Mesenchymal stem cell (in vitro differentiated cells and primary cell): ENCODE results near the gene SMIM12.

Experiments used
- DNase-seq: peaks from one replicate; pipeline ENCODE4 v3.0.0-alpha.2; 2013
- H2AFZ ChIP-seq: one replicate; pipeline ENCODE4 v1.6.1; 2013; ENCODE audit warnings: low read depth, mild to moderate bottlenecking, control low read depth, inconsistent platforms, low read length, moderate library complexity
- H2AK5ac ChIP-seq: 2 replicates; pipeline ENCODE4 v1.6.1; 2013; ENCODE audit warnings: low read length, moderate library complexity, mild to moderate bottlenecking, inconsistent platforms; ENCODE audit not compliant: severe bottlenecking
- H2BK120ac ChIP-seq: one replicate; pipeline ENCODE4 v1.6.1; 2013; ENCODE audit warnings: low read depth, mild to moderate bottlenecking, inconsistent platforms, low read length, moderate library complexity
- H2BK12ac ChIP-seq, 2 experiments: one replicate each; pipeline ENCODE4 v1.6.1; 2013; ENCODE audit warnings: inconsistent platforms in 2 of 2, low read length in 2 of 2, mild to moderate bottlenecking in 2 of 2, moderate library complexity in 2 of 2, control low read depth in 1 of 2
- H2BK15ac ChIP-seq: one replicate; pipeline ENCODE4 v1.6.1; 2013; ENCODE audit warnings: mild to moderate bottlenecking, low read depth, inconsistent platforms; ENCODE audit not compliant: poor library complexity, severe bottlenecking
- H2BK5ac ChIP-seq: 2 replicates; pipeline ENCODE4 v1.6.1; 2013; ENCODE audit warnings: low read depth, mild to moderate bottlenecking, low read length, control low read depth, inconsistent platforms; ENCODE audit not compliant: poor library complexity, severe bottlenecking
- H3K14ac ChIP-seq, 2 experiments: one replicate each; pipeline ENCODE4 v1.6.1; 2013; ENCODE audit warnings: inconsistent platforms in 2 of 2, low read length in 2 of 2, control low read depth in 1 of 2, mild to moderate bottlenecking in 1 of 2, moderate library complexity in 1 of 2
- H3K18ac ChIP-seq, 2 experiments: one replicate each; pipeline ENCODE4 v1.6.1; 2013; ENCODE audit warnings: inconsistent platforms in 2 of 2, low read length in 2 of 2, control low read depth in 1 of 2, low read depth in 1 of 2, mild to moderate bottlenecking in 1 of 2
- H3K23ac ChIP-seq, 2 experiments: one replicate each; pipeline ENCODE4 v1.6.1; 2013; ENCODE audit warnings: inconsistent platforms in 2 of 2, low read length in 2 of 2, mild to moderate bottlenecking in 2 of 2, moderate library complexity in 2 of 2, control low read depth in 1 of 2
- H3K27ac ChIP-seq: 2 replicates; pipeline ENCODE4 v1.5.1; 2013; ENCODE audit warnings: mild to moderate bottlenecking, moderate library complexity, low read length, control low read depth, inconsistent platforms; ENCODE audit not compliant: poor library complexity, severe bottlenecking
- H3K27me3 ChIP-seq, 2 experiments: 2 replicates each; pipeline versions ENCODE4 v1.6.1 to v1.7.0; 2013; ENCODE audit warnings: low read length in 2 of 2, mild to moderate bottlenecking in 2 of 2, moderate library complexity in 2 of 2, control low read depth in 1 of 2, inconsistent platforms in 1 of 2; ENCODE audit not compliant: control insufficient read depth in 1 of 2, insufficient read depth in 1 of 2
- H3K36me3 ChIP-seq, 2 experiments: 2 replicates each; pipeline versions ENCODE4 v1.6.1 to v1.7.0; 2013; ENCODE audit warnings: low read length in 2 of 2, control low read depth in 1 of 2, inconsistent platforms in 1 of 2, low read depth in 1 of 2, mild to moderate bottlenecking in 1 of 2; ENCODE audit not compliant: insufficient read depth in 2 of 2, control insufficient read depth in 1 of 2
- H3K4ac ChIP-seq, 2 experiments: one replicate each; pipeline ENCODE4 v1.6.1; 2013; ENCODE audit warnings: inconsistent platforms in 2 of 2, low read length in 2 of 2, mild to moderate bottlenecking in 2 of 2, moderate library complexity in 2 of 2, control low read depth in 1 of 2, low read depth in 1 of 2
- H3K4me1 ChIP-seq: 2 replicates; pipeline ENCODE4 v1.6.1; 2013; ENCODE audit warnings: low read depth, low read length, control low read depth; ENCODE audit not compliant: control insufficient read depth, insufficient read depth
- H3K4me2 ChIP-seq: 2 replicates; pipeline ENCODE4 v1.6.1; 2013; ENCODE audit warnings: low read length, mild to moderate bottlenecking, inconsistent platforms; ENCODE audit not compliant: poor library complexity, severe bottlenecking
- H3K4me3 ChIP-seq, 2 experiments: 2 replicates each; pipeline versions ENCODE4 v1.5.1 to v1.7.0; 2013; ENCODE audit warnings: low read length in 2 of 2, mild to moderate bottlenecking in 2 of 2, control low read depth in 1 of 2, low read depth in 1 of 2; ENCODE audit not compliant: insufficient read depth in 1 of 2
- H3K79me1 ChIP-seq: replicated peaks from 2 replicates; pipeline ENCODE4 v1.6.1; 2013; ENCODE audit warnings: mild to moderate bottlenecking, control low read depth, low read length, inconsistent platforms; ENCODE audit not compliant: poor library complexity, severe bottlenecking
- H3K9ac ChIP-seq: 2 replicates; pipeline ENCODE4 v1.7.0; 2013; ENCODE audit warnings: mild to moderate bottlenecking, low read length, moderate library complexity
- H3K9me3 ChIP-seq: 2 replicates; pipeline ENCODE4 v1.7.0; 2013; ENCODE audit warnings: mild to moderate bottlenecking, low read length; ENCODE audit not compliant: control insufficient read depth
- H4K8ac ChIP-seq: one replicate; pipeline ENCODE4 v1.6.1; 2013; ENCODE audit warnings: inconsistent platforms, mild to moderate bottlenecking, low read length, moderate library complexity
- H4K91ac ChIP-seq: one replicate; pipeline ENCODE4 v1.6.1; 2013; ENCODE audit warnings: mild to moderate bottlenecking, low read length, inconsistent platforms
- WGBS: methylation state at CpG from one replicate; pipeline ENCODE4 v1.1.7; 2013; ENCODE audit warnings: mixed read lengths; 5-methylcytosine and 5-hydroxymethylcytosine counted together

The SMIM12 gene

DNA sequence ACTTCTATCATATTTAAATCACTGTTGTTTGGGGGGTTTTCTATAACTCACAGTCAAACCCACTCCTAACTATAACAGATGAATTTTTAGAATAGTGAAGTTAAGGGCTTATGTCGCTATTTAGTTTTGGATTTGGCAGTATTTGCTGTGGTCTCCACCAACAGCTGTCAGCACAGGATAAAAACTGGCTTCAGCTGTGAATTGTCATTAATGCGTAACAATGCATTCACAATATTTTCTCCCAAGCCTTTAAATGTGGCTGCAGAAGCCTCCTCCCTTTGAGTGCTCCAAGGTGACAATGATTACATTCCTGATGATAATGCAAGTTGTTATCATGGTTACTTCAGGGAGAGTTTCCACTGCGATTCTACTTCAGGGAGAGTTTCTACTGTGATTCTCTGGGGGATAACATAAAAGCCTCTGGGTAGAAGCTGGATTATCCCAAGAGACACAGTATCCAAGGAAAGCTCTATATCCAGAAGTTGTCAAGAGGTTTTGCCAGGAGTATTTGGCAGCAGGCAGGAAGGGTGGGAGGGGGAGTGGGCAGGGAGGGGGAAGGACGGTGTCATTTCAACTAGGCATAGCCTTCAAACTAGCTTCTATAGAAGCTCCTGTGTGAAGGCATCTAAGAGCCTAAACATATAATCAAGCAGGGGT lies 14.9 kb upstream of the SMIM12 start:
- H3K9ac ChIP-seq = no peak overlapping the region
- H3K14ac ChIP-seq = no peak overlapping the region
- H3K79me1 ChIP-seq = no peaks in the 10 kb centered on the region
- no peak overlapping the region for H3K4me2 ChIP-seq
- H2BK120ac ChIP-seq = no peak overlapping the region
- H3K27me3 ChIP-seq = peaks cover 60 to 77% of the 10 kb centered on the region in 2 experiments
- no peak overlapping the region for H2AFZ ChIP-seq
- H3K4me1 ChIP-seq = peaks cover 2% of the 10 kb centered on the region
- no peak overlapping the region for H2BK12ac ChIP-seq
- no peak overlapping the region for H2BK15ac ChIP-seq
- 79% methylated on average over 2 of the region's 4 CpGs for WGBS
- no peak overlapping the region for H3K23ac ChIP-seq
- H2AK5ac ChIP-seq = no peak overlapping the region
- H4K91ac ChIP-seq = no peak overlapping the region
- no peak overlapping the region for H3K4me3 ChIP-seq
- no peak overlapping the region for H2BK5ac ChIP-seq
- H3K9me3 ChIP-seq = peaks cover 4% of the 10 kb centered on the region
- no peak overlapping the region for H4K8ac ChIP-seq
- no peak for DNase-seq
- H3K27ac ChIP-seq = no peak overlapping the region
- no peak overlapping the region for H3K4ac ChIP-seq
- H3K18ac ChIP-seq = no peak overlapping the region
- no peaks in the 10 kb centered on the region for H3K36me3 ChIP-seq

DNA sequence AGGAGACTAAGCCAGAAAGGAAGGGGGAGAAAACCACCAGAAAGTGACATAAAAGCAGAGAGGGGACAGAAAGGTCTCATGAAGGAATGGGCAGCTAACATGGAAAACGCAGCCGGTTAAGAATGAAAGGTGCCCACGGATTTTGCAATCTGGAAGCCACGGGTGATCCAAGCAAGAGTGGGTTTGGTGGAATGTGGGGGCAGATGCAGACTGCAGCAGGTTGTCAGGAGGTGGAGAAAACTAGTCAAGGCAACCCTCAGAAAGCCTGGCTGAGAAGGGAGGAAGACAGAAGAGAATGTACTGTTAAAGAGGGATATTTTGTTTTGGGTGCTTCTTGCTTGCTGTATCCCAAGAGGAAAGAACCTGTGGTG lies 12.6 kb upstream of the SMIM12 start:
- no peak overlapping the region for H3K18ac ChIP-seq
- H2BK120ac ChIP-seq = no peak overlapping the region
- H3K79me1 ChIP-seq = no peaks in the 10 kb centered on the region
- H3K9ac ChIP-seq = no peak overlapping the region
- H3K27ac ChIP-seq = no peak overlapping the region
- H2BK15ac ChIP-seq = no peak overlapping the region
- no peak overlapping the region for H4K8ac ChIP-seq
- no peaks in the 10 kb centered on the region for H3K4me1 ChIP-seq
- H3K4me3 ChIP-seq = no peak overlapping the region
- no peak overlapping the region for H2AFZ ChIP-seq
- H3K4me2 ChIP-seq = no peak overlapping the region
- WGBS = 84% methylated on average over 4 of the region's 4 CpGs
- H3K23ac ChIP-seq = no peak overlapping the region
- no peak overlapping the region for H4K91ac ChIP-seq
- no peak overlapping the region for H3K14ac ChIP-seq
- peaks cover 66 to 87% of the 10 kb centered on the region in 2 experiments for H3K27me3 ChIP-seq
- H3K4ac ChIP-seq = no peak overlapping the region
- no peak overlapping the region for H2BK12ac ChIP-seq
- no peak overlapping the region for H2AK5ac ChIP-seq
- H2BK5ac ChIP-seq = no peak overlapping the region
- no peak for DNase-seq
- H3K9me3 ChIP-seq = peaks cover 4% of the 10 kb centered on the region
- no peaks in the 10 kb centered on the region for H3K36me3 ChIP-seq

DNA sequence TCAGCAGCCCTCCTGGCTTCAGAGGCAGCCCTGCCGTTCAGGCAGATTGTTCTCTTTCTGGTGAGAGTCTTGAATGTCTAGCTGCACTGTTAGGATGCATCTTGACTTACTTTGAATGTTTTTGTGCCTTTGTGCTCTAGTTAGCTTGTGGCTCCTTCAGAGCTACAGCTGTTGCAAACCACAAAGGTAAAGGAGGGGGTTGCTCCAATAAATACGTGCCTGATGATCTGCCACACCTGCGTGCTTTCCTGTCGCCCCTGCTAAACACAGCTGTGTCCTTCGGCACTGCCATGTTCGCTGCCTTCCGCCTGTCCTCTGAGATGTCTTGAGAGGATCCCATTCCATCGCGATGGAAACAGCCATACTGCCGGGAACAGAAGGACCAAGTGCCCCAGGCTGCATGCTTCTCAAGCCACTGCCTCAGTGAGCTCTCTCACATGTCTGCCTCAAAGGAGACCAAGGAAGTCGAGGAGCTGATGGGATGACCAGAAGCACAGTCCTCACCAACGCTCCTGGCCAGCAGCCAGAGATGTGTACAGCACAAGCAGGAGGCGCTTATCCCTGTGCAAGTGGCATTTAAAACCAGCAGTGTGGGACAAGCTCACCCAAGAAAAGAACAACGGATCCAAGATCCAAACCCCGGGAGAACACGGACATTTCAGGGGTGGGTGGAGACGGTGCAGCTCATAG lies 12.0 kb upstream of the SMIM12 start:
- DNase-seq = no peak
- 88% methylated on average over 17 of the region's 17 CpGs for WGBS
- Histone ChIP-seq H3K4me2 (no peak overlapping the region), H4K91ac (no peak overlapping the region), H2AFZ (no peak overlapping the region), H3K23ac (no peak overlapping the region), H3K27me3 (peaks cover 66 to 87% of the 10 kb centered on the region in 2 experiments), H3K4me3 (no peak overlapping the region), H2BK15ac (no peak overlapping the region), H3K14ac (no peak overlapping the region), H2BK120ac (no peak overlapping the region), H3K79me1 (no peaks in the 10 kb centered on the region), H3K18ac (no peak overlapping the region), H3K27ac (no peak overlapping the region), H2AK5ac (no peak overlapping the region), H3K36me3 (no peaks in the 10 kb centered on the region), H3K4me1 (peaks cover 2% of the 10 kb centered on the region), H3K4ac (no peak overlapping the region), H3K9me3 (peaks cover 4% of the 10 kb centered on the region), H4K8ac (no peak overlapping the region), H2BK12ac (no peak overlapping the region), H3K9ac (no peak overlapping the region), H2BK5ac (no peak overlapping the region)

DNA sequence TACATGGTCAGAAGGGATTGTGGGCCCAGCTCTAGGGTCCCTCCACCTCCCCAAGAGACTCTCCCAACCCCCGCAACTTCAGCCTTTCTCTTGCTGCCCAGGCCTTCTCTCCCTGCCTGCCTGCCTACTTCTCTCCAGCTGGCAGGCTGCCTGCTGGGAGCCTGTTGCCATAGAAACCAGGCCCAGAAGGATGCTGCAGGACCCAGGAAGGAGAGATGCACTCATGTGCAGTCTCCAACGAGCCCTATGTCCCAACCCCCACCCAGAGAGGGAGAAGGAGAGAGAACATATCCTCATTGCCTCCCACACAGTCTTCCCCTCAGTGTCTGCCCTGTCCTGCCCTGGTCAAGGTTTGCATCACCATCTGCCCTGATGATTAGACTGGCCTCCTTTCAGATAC lies 10.8 kb upstream of the SMIM12 start:
- Histone ChIP-seq H3K27ac (no peak overlapping the region), H2BK15ac (no peak overlapping the region), H3K4me3 (no peak overlapping the region), H3K18ac (no peak overlapping the region), H3K9ac (no peak overlapping the region), H4K8ac (no peak overlapping the region), H2BK5ac (no peak overlapping the region), H3K4me2 (no peak overlapping the region), H3K14ac (no peak overlapping the region), H2BK12ac (no peak overlapping the region), H3K79me1 (no peaks in the 10 kb centered on the region), H3K36me3 (no peaks in the 10 kb centered on the region), H3K4ac (no peak overlapping the region), H3K23ac (no peak overlapping the region), H3K27me3 (peaks cover 60 to 75% of the 10 kb centered on the region in 2 experiments), H4K91ac (no peak overlapping the region), H2AFZ (no peak overlapping the region), H2AK5ac (no peak overlapping the region), H2BK120ac (no peak overlapping the region), H3K4me1 (peaks cover 12% of the 10 kb centered on the region), H3K9me3 (peaks cover 4% of the 10 kb centered on the region)
- 65% methylated on average over 2 of the region's 2 CpGs for WGBS
- DNase-seq = no peak
